HEK293 (cell line): ENCODE data around the gene BRAT1.

Experiments
- CTCF ChIA-PET: fragments of 350-600 bp; formaldehyde crosslinking; extraction: SDS; loops from one replicate; lab custom pipeline; 2021; ENCODE audit warnings: antibody characterized with exemption; lab: Yijun Ruan, JAX
- POLR2A ChIA-PET: fragments of 300-600 bp; formaldehyde crosslinking; extraction: SDS; loops from one replicate; lab custom pipeline; 2020; ENCODE audit warnings: antibody characterized with exemption, inconsistent platforms; lab: Yijun Ruan, JAX
- H3K27ac ChIP-seq: fragments of 200-500 bp; sonication (Bioruptor generic); 2 replicates; pipeline ENCODE4 v1.5.1; 2014; ENCODE audit warnings: low read depth, low read length, control low read depth, inconsistent platforms; ENCODE audit errors: extremely low read depth
- H3K36me3 ChIP-seq, 2 experiments: fragments of 200-500 bp in 1 of 2; sonication (Bioruptor generic) in 1 of 2; 1 replicate in 1 of 2; 2 replicates in 1 of 2; pipeline ENCODE4 v1.5.1; 2014 to 2017; ENCODE audit warnings: inconsistent platforms in 2 of 2, low read length in 2 of 2; ENCODE audit not compliant: control insufficient read depth in 2 of 2, insufficient read depth in 1 of 2
- H3K4me1 ChIP-seq: fragments of 200-500 bp; sonication (Bioruptor generic); 2 replicates; pipeline ENCODE4 v1.5.1; 2014; ENCODE audit warnings: mild to moderate bottlenecking, low read length, inconsistent platforms; ENCODE audit not compliant: control insufficient read depth, insufficient read depth
- H3K4me3 ChIP-seq: 2 replicates; pipeline ENCODE4 v1.5.1; 2011; ENCODE audit warnings: low read depth, mild to moderate bottlenecking, control low read depth, low read length, moderate library complexity
- H3K9me3 ChIP-seq: fragments of 200-500 bp; sonication (Bioruptor generic); 2 replicates; pipeline ENCODE4 v1.5.1; 2014; ENCODE audit warnings: low read depth, low read length, inconsistent platforms; ENCODE audit not compliant: control insufficient read depth, insufficient read depth
- INSM2 ChIP-seq: fragments of 450-650 bp; formaldehyde crosslinking; IDR thresholded peaks from 2 replicates; pipeline ENCODE4 v1.5.1; 2016; ENCODE audit warnings: missing biosample characterization, missing genetic modification characterization
- PRDM1 ChIP-seq: fragments of 450-650 bp; formaldehyde crosslinking; IDR thresholded peaks from 2 replicates; pipeline ENCODE4; 2016; ENCODE audit warnings: missing biosample characterization, missing genetic modification characterization
- RBAK ChIP-seq: fragments of 450-650 bp; formaldehyde crosslinking; IDR thresholded peaks from 2 replicates; pipeline ENCODE4 v1.5.1; 2016; ENCODE audit warnings: missing biosample characterization, missing genetic modification characterization
- SCRT2 ChIP-seq: fragments of 450-650 bp; formaldehyde crosslinking; IDR thresholded peaks from 2 replicates; pipeline ENCODE4 v1.5.1; 2016; ENCODE audit warnings: missing biosample characterization, missing genetic modification characterization
- TRIM28 ChIP-seq: IDR thresholded peaks from 2 replicates; pipeline ENCODE4 v1.6.1; 2011; ENCODE audit warnings: low read length, control low read depth, borderline replicate concordance
- ZBTB7A ChIP-seq: fragments of 450-650 bp; formaldehyde crosslinking; IDR thresholded peaks from 2 replicates; pipeline ENCODE4 v1.5.1; 2016; ENCODE audit warnings: low read depth, missing biosample characterization, missing genetic modification characterization
- ZBTB8A ChIP-seq: fragments of 450-650 bp; formaldehyde crosslinking; IDR thresholded peaks from 2 replicates; pipeline ENCODE4 v1.5.1; 2016; ENCODE audit warnings: missing biosample characterization, missing genetic modification characterization
- ZNF274 ChIP-seq, 2 experiments: fragments of 200-500 bp in 1 of 2; fragments of 450-650 bp in 1 of 2; sonication (Bioruptor generic) in 1 of 2; formaldehyde crosslinking in 1 of 2; IDR thresholded peaks; 2 replicates each; pipeline versions ENCODE4 v1.5.1 to v1.6.1; 2014 to 2016; ENCODE audit warnings: borderline replicate concordance in 1 of 2, inconsistent platforms in 1 of 2, low read length in 1 of 2, missing biosample characterization in 1 of 2, missing genetic modification characterization in 1 of 2
- ZNF341 ChIP-seq: fragments of 450-650 bp; formaldehyde crosslinking; IDR thresholded peaks from 2 replicates; pipeline ENCODE4; 2016; ENCODE audit warnings: low read depth, missing biosample characterization, missing genetic modification characterization
- ZNF404 ChIP-seq: fragments of 450-650 bp; formaldehyde crosslinking; IDR thresholded peaks from 2 replicates; pipeline ENCODE4 v1.5.1; 2017; ENCODE audit warnings: missing biosample characterization, missing genetic modification characterization
- ZNF510 ChIP-seq: fragments of 450-650 bp; formaldehyde crosslinking; IDR thresholded peaks from 2 replicates; pipeline ENCODE4 v1.5.1; 2018; ENCODE audit warnings: mild to moderate bottlenecking, missing genetic modification characterization, missing biosample characterization; ENCODE audit not compliant: insufficient replicate concordance
- ZNF518A ChIP-seq: fragments of 450-650 bp; formaldehyde crosslinking; conservative IDR thresholded peaks from 2 replicates; pipeline ENCODE4 v1.5.1; 2016; ENCODE audit warnings: low read depth, missing biosample characterization, missing genetic modification characterization
- ZNF558 ChIP-seq: fragments of 450-650 bp; formaldehyde crosslinking; IDR thresholded peaks from 2 replicates; pipeline ENCODE4 v1.5.1; 2016; ENCODE audit warnings: missing biosample characterization, missing genetic modification characterization
- ZNF658 ChIP-seq: fragments of 450-650 bp; formaldehyde crosslinking; IDR thresholded peaks from 2 replicates; pipeline ENCODE4; 2016; ENCODE audit warnings: missing biosample characterization, missing genetic modification characterization
- ZNF677 ChIP-seq: fragments of 450-650 bp; IDR thresholded peaks from 2 replicates; pipeline ENCODE4 v1.5.0; 2018; ENCODE audit warnings: missing biosample characterization, mild to moderate bottlenecking, missing genetic modification characterization, moderate library complexity
- ZNF747 ChIP-seq: fragments of 450-650 bp; formaldehyde crosslinking; IDR thresholded peaks from 2 replicates; pipeline ENCODE4 v1.5.1; 2016; ENCODE audit warnings: missing biosample characterization, missing genetic modification characterization

BRAT1 gene

GRCh38 chr7:2598154-2598823 is 43.0 kb upstream of the BRAT1 start (continued):
- TF ChIP-seq ZNF274 (IDR thresholded peaks at IDR 0.05; ENCODE audit: low read length) (no peak), ZNF274 (tag by site-specific recombination; IDR thresholded peaks at IDR 0.05; ENCODE audit: borderline replicate concordance) (no peak), PRDM1 (no peak), ZNF404 (no peak), TRIM28 (no peak), INSM2 (tag by site-specific recombination) (no peak)

- no peak overlapping the region for H3K4me3 ChIP-seq
- ChIA-PET POLR2A (no interaction called here), CTCF (no interaction called here)
- H3K9me3 ChIP-seq: no peaks in the 10 kb centered on the region
- H3K27ac ChIP-seq: no peak overlapping the region
- H3K4me1 ChIP-seq: no peaks in the 10 kb centered on the region
- no peak for TF ChIP-seq ZNF510
- no peak for TF ChIP-seq RBAK
- no peak for TF ChIP-seq ZNF558 (tag by site-specific recombination)
- no peak for TF ChIP-seq ZNF341
- no peak for TF ChIP-seq SCRT2 (tag by site-specific recombination)
- TF ChIP-seq ZNF518A (tag by site-specific recombination): no peak
- no peak for TF ChIP-seq ZNF658 (tag by site-specific recombination)
- no peak for TF ChIP-seq ZNF747 (tag by site-specific recombination)
- TF ChIP-seq ZNF677 (tag by site-specific recombination): no peak
- TF ChIP-seq ZNF274 (IDR thresholded peaks at IDR 0.05; ENCODE audit: low read length): no peak
- no peak for TF ChIP-seq ZNF274 (tag by site-specific recombination; IDR thresholded peaks at IDR 0.05; ENCODE audit: borderline replicate concordance)
- TF ChIP-seq ZBTB8A (tag by site-specific recombination): no peak
- no peak for TF ChIP-seq ZBTB7A (tag by site-specific recombination)
- H3K36me3 ChIP-seq: peaks cover 0 to 62% of the 10 kb centered on the region in 2 experiments; a peak in 2 of 3 replicates
These were observed 41.9 kb upstream of the BRAT1 start for GRCh38 chr7:2597273-2597640.
